Natural killer cell (primary cell): Measurements from ENCODE around the gene PAAF1. TPM values are rescaled to one million over a fixed set of nuclear protein-coding genes. Genes with fewer than 3 reads are reported as not detected.

Experiments used
- ATAC-seq, 3 donors: fragments of 150-1000 bp in 2 of 3; fragments of 200-7000 bp in 1 of 3; cut with Tn5 transposase; 1 replicate in 1 of 3; 2 replicates in 2 of 3; pipeline ENCODE4 v1.10.0; 2021; ENCODE audit warnings: mild to moderate bottlenecking in 2 of 3, moderate library complexity in 2 of 3
- DNase-seq, 2 donors: peaks; one replicate each; pipeline versions ENCODE4 v3.0.0 to v3.0.0-alpha.2; 2013 to 2021; ENCODE audit warnings: mixed read lengths in 1 of 2
- H3K27ac ChIP-seq: one replicate; pipeline ENCODE4 v1.5.1; 2013; ENCODE audit warnings: mild to moderate bottlenecking, low read length
- H3K27me3 ChIP-seq: one replicate; pipeline ENCODE4 v1.6.1; 2013; ENCODE audit warnings: low read length; ENCODE audit not compliant: control insufficient read depth, insufficient read depth
- H3K36me3 ChIP-seq: one replicate; pipeline ENCODE4 v1.6.1; 2013; ENCODE audit warnings: low read length; ENCODE audit not compliant: control insufficient read depth, insufficient read depth
- H3K4me1 ChIP-seq: one replicate; pipeline ENCODE4 v1.6.1; 2013; ENCODE audit warnings: low read length; ENCODE audit not compliant: control insufficient read depth, insufficient read depth
- H3K4me3 ChIP-seq: one replicate; pipeline ENCODE4 v1.5.1; 2013; ENCODE audit warnings: low read length
- H3K9me3 ChIP-seq: one replicate; pipeline ENCODE4 v1.6.1; 2013; ENCODE audit warnings: low read length; ENCODE audit not compliant: control insufficient read depth, insufficient read depth
- H3K27ac Mint-ChIP-seq, 2 donors: one replicate each; pipeline ENCODE4 v1.8.0; 2022; ENCODE audit warnings: mild to moderate bottlenecking in 2 of 2, mixed read lengths in 2 of 2, moderate library complexity in 1 of 2
- H3K27me3 Mint-ChIP-seq, 2 donors: one replicate each; pipeline ENCODE4 v1.8.0; 2022; ENCODE audit warnings: low read depth in 2 of 2, mixed read lengths in 2 of 2
- H3K36me3 Mint-ChIP-seq: one replicate; pipeline ENCODE4 v1.8.0; 2022; ENCODE audit warnings: mixed read lengths
- H3K4me1 Mint-ChIP-seq, 2 donors: one replicate each; pipeline ENCODE4 v1.8.0; 2022; ENCODE audit warnings: mixed read lengths in 2 of 2
- H3K4me3 Mint-ChIP-seq: one replicate; pipeline ENCODE4 v1.8.0; 2022; ENCODE audit warnings: mild to moderate bottlenecking, moderate library complexity, mixed read lengths
- H3K9me3 Mint-ChIP-seq, 2 donors: one replicate each; pipeline ENCODE4 v1.8.0; 2022; ENCODE audit warnings: mixed read lengths in 2 of 2
- CTCF ChIP-seq: fragments of 200-600 bp; IDR thresholded peaks from one replicate; pipeline ENCODE4 v1.8.0; 2022; ENCODE audit warnings: antibody characterized with exemption
- WGBS: methylation state at CpG from one replicate; pipeline ENCODE4 v1.1.7; 2013; ENCODE audit warnings: missing lambda C conversion rate; ENCODE audit not compliant: insufficient coverage; 5-methylcytosine and 5-hydroxymethylcytosine counted together
- intact Hi-C: fragments of 100-400 bp; cut with micrococcal nuclease; formaldehyde crosslinking; loops from one replicate; pipeline ENCODE4 v1.14.2; 2022
- total RNA-seq, 4 donors: library from RNA; stranded (reverse); fragments of 120-200 nt in 1 of 4; gene quantifications; one replicate each; pipeline versions ENCODE4 v1.2.3 to v1.2.4, GENCODE V29; 2013 to 2022

The PAAF1 gene
- total RNA-seq, 3 donors from 2014 or later (not counting 1 experiment from before 2014, with no cell fraction given), result 12.0 to 14.9 (median 13.7) TPM

GRCh38 chr11:73962101-73962705 is 85.4 kb downstream of the PAAF1 start:
- Histone ChIP-seq H3K27me3 (no peaks in the 10 kb centered on the region), H3K36me3 (no peaks in the 10 kb centered on the region), H3K9me3 (no peaks in the 10 kb centered on the region), H3K4me1 (peaks cover 11% of the 10 kb centered on the region), H3K27ac (no peak overlapping the region), H3K4me3 (no peak overlapping the region)
- Mint-ChIP-seq H3K27ac (no peak overlapping the region), H3K27me3 (peaks cover 9 to 15% of the 10 kb centered on the region in 2 donors), H3K4me3 (no peak overlapping the region), H3K36me3 (no peaks in the 10 kb centered on the region), H3K4me1 (peaks cover 10 to 14% of the 10 kb centered on the region in 2 donors), H3K9me3 (no peaks in the 10 kb centered on the region)
- no peak for DNase-seq
- ATAC-seq, result no peak
- WGBS, result 81% methylated on average over 7 of the region's 7 CpGs
- no peak for TF ChIP-seq CTCF
- intact Hi-C loops, result loop anchor here (5.0 kb wide), 2 partner anchors 130 to 485 kb away; no protein-coding TSS in a partner anchor

- peaks cover 22% of the 10 kb centered on the region for H3K4me1 ChIP-seq
- Mint-ChIP-seq H3K36me3 (no peaks in the 10 kb centered on the region), H3K27ac (peak overlapping the region in 1 of 2 donors; percentile 58), H3K4me3 (no peak overlapping the region), H3K9me3 (no peaks in the 10 kb centered on the region), H3K4me1 (peaks cover 11 to 16% of the 10 kb centered on the region in 2 donors), H3K27me3 (no peaks in the 10 kb centered on the region)
- H3K4me3 ChIP-seq, result no peak overlapping the region
- no peak for ATAC-seq
- no peaks in the 10 kb centered on the region for H3K27me3 ChIP-seq
- no peaks in the 10 kb centered on the region for H3K9me3 ChIP-seq
- WGBS, result 85% methylated on average over 7 of the region's 8 CpGs
- intact Hi-C loops, result loop anchor here (1.0 to 5.0 kb wide), 4 partner anchors 41 to 483 kb away; no protein-coding TSS in a partner anchor
- no peak for TF ChIP-seq CTCF
- no peak overlapping the region for H3K27ac ChIP-seq
- no peaks in the 10 kb centered on the region for H3K36me3 ChIP-seq
- DNase-seq, result no peak
Observed at GRCh38 chr11:73963861-73964260, 87.1 kb downstream of the PAAF1 start.

DNA sequence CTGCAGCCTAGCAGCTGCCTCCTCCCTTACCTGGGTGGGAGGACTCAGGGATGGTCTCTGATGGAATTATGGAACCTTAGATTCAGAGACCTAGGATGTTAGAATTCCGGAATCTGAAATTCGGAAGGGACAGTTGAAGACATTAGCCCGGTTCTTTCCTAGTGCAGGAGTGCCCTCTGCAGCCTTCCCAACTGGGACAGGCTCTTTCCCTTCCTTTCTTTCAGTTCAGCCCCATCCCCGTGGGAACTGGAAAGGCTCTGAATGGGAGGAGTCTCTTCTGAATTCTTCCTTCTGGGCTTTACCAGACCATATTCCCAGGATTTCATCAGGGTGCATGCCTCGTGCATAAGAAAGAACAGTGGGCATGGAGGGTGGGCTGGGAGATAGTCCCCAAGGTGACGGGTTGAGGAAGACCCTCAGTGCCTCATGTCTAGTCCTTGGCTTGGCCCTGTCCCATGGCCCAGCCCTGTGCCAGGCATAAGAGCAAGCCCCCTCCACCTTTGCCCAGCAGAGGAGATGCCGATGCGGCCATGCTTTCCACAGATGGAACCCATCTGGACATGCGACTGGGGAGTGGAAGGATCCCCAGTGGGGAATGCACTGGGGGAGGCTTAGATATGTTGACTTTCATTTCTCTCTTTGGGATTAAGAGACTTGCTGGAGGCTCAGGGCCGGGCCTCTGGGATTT is 88.4 kb downstream of the PAAF1 start:
- Histone ChIP-seq H3K27ac (no peak overlapping the region), H3K4me1 (peaks cover 36% of the 10 kb centered on the region), H3K36me3 (no peaks in the 10 kb centered on the region), H3K4me3 (no peak overlapping the region), H3K27me3 (no peaks in the 10 kb centered on the region), H3K9me3 (no peaks in the 10 kb centered on the region)
- H3K4me1 Mint-ChIP-seq, result peaks cover 24 to 30% of the 10 kb centered on the region in 2 donors
- H3K27me3 Mint-ChIP-seq, result no peaks in the 10 kb centered on the region
- ATAC-seq (no peak), DNase-seq (peak in 1 of 2 donors; percentile 12)
- no peak for TF ChIP-seq CTCF
- no peaks in the 10 kb centered on the region for H3K9me3 Mint-ChIP-seq
- H3K27ac Mint-ChIP-seq, result no peak overlapping the region
- no peaks in the 10 kb centered on the region for H3K36me3 Mint-ChIP-seq
- WGBS, result 83% methylated on average over 10 of the region's 10 CpGs
- no peak overlapping the region for H3K4me3 Mint-ChIP-seq
- intact Hi-C loops, result loop anchor here (2.0 kb wide), 1 partner anchor 40 kb away; no protein-coding TSS in a partner anchor
